Measurements from ENCODE around the gene NPC1L1. TPM values are rescaled to one million over a fixed set of nuclear protein-coding genes. Genes with fewer than 3 reads are reported as not detected.

The NPC1L1 gene
- total RNA-seq, 1 donor from 2014 or later, result 1.5 TPM

DNA sequence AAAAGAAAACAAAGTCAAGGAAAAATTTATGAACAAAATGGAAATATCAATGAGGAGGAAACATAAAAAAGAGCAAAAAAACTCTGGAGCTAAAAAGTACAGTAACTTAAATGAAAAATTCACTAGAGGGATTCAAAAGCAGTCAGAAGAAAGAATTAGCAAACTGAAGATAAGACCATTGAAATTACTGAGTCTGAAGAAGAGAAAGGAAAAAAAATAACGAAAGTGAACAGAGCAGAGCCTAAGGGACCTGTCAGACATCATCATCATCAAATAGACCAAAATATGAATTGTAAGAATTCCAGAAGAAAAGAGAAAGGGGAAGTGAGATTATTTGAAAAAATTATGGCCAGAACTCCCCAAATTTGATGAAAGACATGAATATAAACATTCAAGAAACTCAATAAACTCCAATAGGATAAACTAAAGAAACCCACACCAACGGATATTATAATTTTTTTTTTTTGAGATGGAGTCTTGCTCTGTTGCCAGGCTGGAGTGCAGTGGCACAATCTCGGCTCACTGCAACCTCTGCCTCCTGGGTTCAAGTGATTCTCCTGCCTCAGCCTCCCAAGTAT is 16.2 kb downstream of the NPC1L1 start:
- no peak for DNase-seq (ENCODE audit: low read depth)
- TF ChIP-seq, protein P1, sequence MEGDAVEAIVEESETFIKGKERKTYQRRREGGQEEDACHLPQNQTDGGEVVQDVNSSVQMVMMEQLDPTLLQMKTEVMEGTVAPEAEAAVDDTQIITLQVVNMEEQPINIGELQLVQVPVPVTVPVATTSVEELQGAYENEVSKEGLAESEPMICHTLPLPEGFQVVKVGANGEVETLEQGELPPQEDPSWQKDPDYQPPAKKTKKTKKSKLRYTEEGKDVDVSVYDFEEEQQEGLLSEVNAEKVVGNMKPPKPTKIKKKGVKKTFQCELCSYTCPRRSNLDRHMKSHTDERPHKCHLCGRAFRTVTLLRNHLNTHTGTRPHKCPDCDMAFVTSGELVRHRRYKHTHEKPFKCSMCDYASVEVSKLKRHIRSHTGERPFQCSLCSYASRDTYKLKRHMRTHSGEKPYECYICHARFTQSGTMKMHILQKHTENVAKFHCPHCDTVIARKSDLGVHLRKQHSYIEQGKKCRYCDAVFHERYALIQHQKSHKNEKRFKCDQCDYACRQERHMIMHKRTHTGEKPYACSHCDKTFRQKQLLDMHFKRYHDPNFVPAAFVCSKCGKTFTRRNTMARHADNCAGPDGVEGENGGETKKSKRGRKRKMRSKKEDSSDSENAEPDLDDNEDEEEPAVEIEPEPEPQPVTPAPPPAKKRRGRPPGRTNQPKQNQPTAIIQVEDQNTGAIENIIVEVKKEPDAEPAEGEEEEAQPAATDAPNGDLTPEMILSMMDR (IDR thresholded peaks at IDR 0.05; ENCODE audit: insufficient read depth, low read length, poor library complexity, severe bottlenecking), result no peak
- Histone ChIP-seq H3K4me3 (ENCODE audit: low read depth, low read length) (no peak overlapping the region), H3K36me3 (ENCODE audit: control insufficient read depth, insufficient read depth, low read length) (no peaks in the 10 kb centered on the region), H3K27me3 (ENCODE audit: control insufficient read depth, insufficient read depth, low read length) (no peaks in the 10 kb centered on the region)

DNA sequence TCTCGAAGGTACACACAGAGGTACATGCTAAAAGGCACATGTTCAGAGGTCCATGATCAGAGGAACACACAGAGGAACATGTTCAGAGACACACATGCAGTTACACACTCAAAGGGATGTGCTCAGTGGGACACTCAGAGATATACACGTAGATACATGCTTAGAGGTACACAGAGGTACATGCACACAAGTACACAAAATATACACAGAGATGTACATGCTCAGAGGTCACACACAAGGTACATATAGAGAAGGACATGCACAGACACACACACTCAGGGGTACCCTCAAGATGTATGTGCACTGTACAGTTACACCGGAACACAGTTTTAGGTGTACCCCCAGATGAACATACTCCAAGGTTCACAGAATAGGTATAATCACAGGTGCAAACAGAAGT is 18.8 kb downstream of the NPC1L1 start:
- no peak for DNase-seq (ENCODE audit: low read depth)
- H3K27me3 ChIP-seq (ENCODE audit: control insufficient read depth, insufficient read depth, low read length), result no peaks in the 10 kb centered on the region
- TF ChIP-seq, protein P1 (IDR thresholded peaks at IDR 0.05; ENCODE audit: insufficient read depth, low read length, poor library complexity, severe bottlenecking), result no peak
- no peak overlapping the region for H3K4me3 ChIP-seq (ENCODE audit: low read depth, low read length)
- H3K36me3 ChIP-seq (ENCODE audit: control insufficient read depth, insufficient read depth, low read length), result no peaks in the 10 kb centered on the region

GRCh38 chr7:44521347-44522095 is 19.6 kb downstream of the NPC1L1 start:
- TF ChIP-seq, protein P1 (IDR thresholded peaks at IDR 0.05; ENCODE audit: insufficient read depth, low read length, poor library complexity, severe bottlenecking), result no peak
- DNase-seq (ENCODE audit: low read depth), result no peak
- Histone ChIP-seq H3K36me3 (ENCODE audit: control insufficient read depth, insufficient read depth, low read length) (no peaks in the 10 kb centered on the region), H3K27me3 (ENCODE audit: control insufficient read depth, insufficient read depth, low read length) (no peaks in the 10 kb centered on the region), H3K4me3 (ENCODE audit: low read depth, low read length) (no peak overlapping the region)

DNA sequence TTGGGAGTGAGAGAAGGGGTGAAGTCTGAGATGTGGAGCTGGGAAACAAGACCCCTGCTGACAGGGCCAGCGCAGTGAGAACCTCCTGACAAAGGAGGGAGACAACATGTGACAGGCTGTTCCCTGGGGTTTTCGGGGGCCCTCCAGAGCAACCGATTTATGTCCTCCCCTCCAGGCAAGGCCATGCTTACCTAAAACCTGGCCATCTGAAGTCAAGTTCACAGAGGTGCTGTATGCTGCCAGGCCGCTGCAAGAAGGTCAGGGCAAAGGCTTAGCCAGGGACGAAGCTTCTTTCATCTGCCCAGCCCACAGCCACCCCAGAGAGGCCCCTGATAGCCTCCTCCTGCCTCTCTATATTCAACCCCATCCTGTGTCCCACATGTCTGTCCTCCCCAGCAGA is 20.6 kb downstream of the NPC1L1 start:
- TF ChIP-seq, protein P1 (IDR thresholded peaks at IDR 0.05; ENCODE audit: insufficient read depth, low read length, poor library complexity, severe bottlenecking), result no peak
- Histone ChIP-seq H3K36me3 (ENCODE audit: control insufficient read depth, insufficient read depth, low read length) (no peaks in the 10 kb centered on the region), H3K27me3 (ENCODE audit: control insufficient read depth, insufficient read depth, low read length) (no peaks in the 10 kb centered on the region), H3K4me3 (ENCODE audit: low read depth, low read length) (no peak overlapping the region)
- no peak for DNase-seq (ENCODE audit: low read depth)

- no peak for DNase-seq (ENCODE audit: low read depth)
- Histone ChIP-seq H3K36me3 (ENCODE audit: control insufficient read depth, insufficient read depth, low read length) (no peaks in the 10 kb centered on the region), H3K4me3 (ENCODE audit: low read depth, low read length) (no peak overlapping the region), H3K27me3 (ENCODE audit: control insufficient read depth, insufficient read depth, low read length) (no peaks in the 10 kb centered on the region)
- TF ChIP-seq, protein P1 (IDR thresholded peaks at IDR 0.05; ENCODE audit: insufficient read depth, low read length, poor library complexity, severe bottlenecking), result no peak
Measured at GRCh38 chr7:44519546-44519945, 21.6 kb downstream of the NPC1L1 start.
